ENCODE measurements around the gene SHF. TPM values are rescaled to one million over a fixed set of nuclear protein-coding genes. Genes with fewer than 3 reads are reported as not detected.
"Not testable (repeated sequence)": the region's sequence is repeated elsewhere in the genome, so short reads cannot be mapped to it uniquely, and the experiment has no call there.

Gene SHF, protein sequence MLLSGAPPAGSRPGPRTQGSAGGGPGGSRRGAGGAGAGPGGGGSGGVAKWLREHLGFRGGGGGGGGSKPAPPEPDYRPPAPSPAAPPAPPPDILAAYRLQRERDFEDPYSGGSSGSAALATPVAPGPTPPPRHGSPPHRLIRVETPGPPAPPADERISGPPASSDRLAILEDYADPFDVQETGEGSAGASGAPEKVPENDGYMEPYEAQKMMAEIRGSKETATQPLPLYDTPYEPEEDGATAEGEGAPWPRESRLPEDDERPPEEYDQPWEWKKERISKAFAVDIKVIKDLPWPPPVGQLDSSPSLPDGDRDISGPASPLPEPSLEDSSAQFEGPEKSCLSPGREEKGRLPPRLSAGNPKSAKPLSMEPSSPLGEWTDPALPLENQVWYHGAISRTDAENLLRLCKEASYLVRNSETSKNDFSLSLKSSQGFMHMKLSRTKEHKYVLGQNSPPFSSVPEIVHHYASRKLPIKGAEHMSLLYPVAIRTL
- 32.2 and 53.7 TPM in 2 replicates for total RNA-seq (ENCODE audit: low replicate concordance)

DNA sequence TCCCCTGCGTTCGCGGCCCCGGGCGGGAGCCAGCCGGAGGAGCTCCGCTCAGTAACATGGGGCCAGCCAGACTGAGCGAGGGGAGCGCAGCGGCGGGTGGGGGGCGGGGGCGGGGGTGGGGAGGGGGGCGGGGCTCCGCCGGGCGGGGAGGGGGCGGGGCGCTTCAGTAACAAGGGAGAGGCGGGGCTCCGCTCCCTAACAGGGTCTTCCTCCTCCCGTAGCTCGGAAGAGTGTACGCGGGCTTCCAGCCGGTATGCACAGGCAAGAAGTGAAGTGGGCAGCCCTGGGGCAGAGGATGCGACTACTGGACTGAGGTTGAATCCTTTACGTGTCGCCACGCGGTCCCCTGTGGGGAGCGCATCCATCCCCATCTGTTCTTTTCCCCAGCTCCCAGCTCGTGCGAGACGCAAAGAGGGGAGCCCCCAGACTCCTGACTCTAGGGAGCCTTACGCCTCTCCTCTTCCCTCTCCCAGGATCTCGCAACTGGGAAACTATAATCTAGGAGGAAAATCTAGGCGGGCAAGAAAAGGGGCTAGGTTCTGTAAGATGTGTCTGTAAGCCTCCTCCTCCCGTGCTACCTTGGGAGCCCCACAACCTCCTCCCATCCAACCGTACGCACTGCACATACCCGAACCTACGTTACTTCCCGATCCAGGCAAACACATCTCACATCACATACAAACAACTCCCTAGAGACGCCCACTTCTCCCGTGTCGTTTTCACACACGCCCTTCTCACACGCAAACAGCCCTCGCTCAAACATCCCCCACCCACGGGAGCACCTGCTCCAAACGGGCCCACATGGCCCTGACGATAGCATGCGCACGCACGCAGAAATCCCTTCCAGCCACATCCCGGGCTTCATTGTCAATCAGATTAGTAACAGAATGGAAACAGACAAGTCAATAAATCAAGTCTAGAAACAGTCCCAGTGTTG lies at the start of gene SHF:
Gene SHF, minus strand, starts transcription at position 73 of the 937 bp plus-strand sequence. Its CDS starts 15 bp downstream, at position 58.
- TF ChIP-seq EZH2 (IDR thresholded peaks at IDR 0.05): no peak
- DNase-seq (ENCODE audit: low spot score): peak; percentile 95
- no peak within 1 kb of the TSS for H3K27ac ChIP-seq
- Mint-ChIP-seq H3K4me3 (peak within 1 kb of the TSS; percentile 99), H3K4me1 (peaks cover 40% of the 10 kb centered on the region), H3K27me3 (ENCODE audit: insufficient read depth, low read depth) (peaks cover 13% of the 10 kb centered on the region), H3K27ac (peak within 1 kb of the TSS; percentile 98), H3K9me3 (no peaks in the 10 kb centered on the region), H3K36me3 (peaks cover 6% of the 10 kb centered on the region)
- H2AFZ ChIP-seq (replicated peaks): peak within 1 kb of the TSS; percentile 99
- peak within 1 kb of the TSS; percentile 87 for H3K4me2 ChIP-seq
- H3K9me3 ChIP-seq (ENCODE audit: low read depth): no peaks in the 10 kb centered on the region
- H3K36me3 ChIP-seq: no peaks in the 10 kb centered on the region
- H3K27me3 ChIP-seq: peaks cover 32% of the 10 kb centered on the region
- peaks cover 9% of the 10 kb centered on the region for H3F3A ChIP-seq (ENCODE audit: low read depth)
- H3K4me3 ChIP-seq: peak within 1 kb of the TSS; percentile 66
- peaks cover 39% of the 10 kb centered on the region for H4K20me1 ChIP-seq (ENCODE audit: low read depth)
- H3K79me2 ChIP-seq (ENCODE audit: low read depth): peaks cover 43% of the 10 kb centered on the region
- peaks cover 36% of the 10 kb centered on the region for H3K4me1 ChIP-seq
- peak within 1 kb of the TSS; percentile 41 for H3K9ac ChIP-seq

DNA sequence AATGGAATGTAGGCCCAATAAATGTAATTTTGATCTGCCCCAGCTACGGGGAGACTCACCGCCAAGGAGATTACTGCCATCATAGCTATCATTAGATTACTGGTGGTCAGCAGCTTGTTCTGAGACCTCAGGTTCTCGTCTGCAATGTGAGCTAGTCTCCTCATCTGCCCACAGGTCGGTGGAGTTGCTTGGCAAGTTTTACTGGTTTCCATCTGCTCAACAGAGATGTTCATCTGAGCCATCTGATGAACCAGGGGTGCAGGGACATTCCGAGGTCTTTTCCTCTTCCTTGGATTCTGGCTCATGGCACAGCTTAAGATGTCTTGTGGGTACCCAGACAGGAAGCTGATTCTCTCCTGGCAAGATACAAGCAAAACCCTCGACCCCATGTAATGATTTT lies 49.0 kb upstream of the SHF start:
- H3K36me3 ChIP-seq; H3K4me2 ChIP-seq; H3K36me3 Mint-ChIP-seq; H3K4me1 ChIP-seq; H3K27me3 Mint-ChIP-seq (ENCODE audit: insufficient read depth, low read depth); H3K79me2 ChIP-seq (ENCODE audit: low read depth); H3K9me3 ChIP-seq (ENCODE audit: low read depth); H3K4me3 Mint-ChIP-seq; H3K27me3 ChIP-seq; H2AFZ ChIP-seq (replicated peaks); H4K20me1 ChIP-seq (ENCODE audit: low read depth); H3K4me1 Mint-ChIP-seq; H3K27ac ChIP-seq; H3K9ac ChIP-seq; H3F3A ChIP-seq (ENCODE audit: low read depth); H3K27ac Mint-ChIP-seq; DNase-seq (ENCODE audit: low spot score); H3K4me3 ChIP-seq: not testable (repeated sequence)
- H3K9me3 Mint-ChIP-seq: peaks cover 42% of the 10 kb centered on the region

DNA sequence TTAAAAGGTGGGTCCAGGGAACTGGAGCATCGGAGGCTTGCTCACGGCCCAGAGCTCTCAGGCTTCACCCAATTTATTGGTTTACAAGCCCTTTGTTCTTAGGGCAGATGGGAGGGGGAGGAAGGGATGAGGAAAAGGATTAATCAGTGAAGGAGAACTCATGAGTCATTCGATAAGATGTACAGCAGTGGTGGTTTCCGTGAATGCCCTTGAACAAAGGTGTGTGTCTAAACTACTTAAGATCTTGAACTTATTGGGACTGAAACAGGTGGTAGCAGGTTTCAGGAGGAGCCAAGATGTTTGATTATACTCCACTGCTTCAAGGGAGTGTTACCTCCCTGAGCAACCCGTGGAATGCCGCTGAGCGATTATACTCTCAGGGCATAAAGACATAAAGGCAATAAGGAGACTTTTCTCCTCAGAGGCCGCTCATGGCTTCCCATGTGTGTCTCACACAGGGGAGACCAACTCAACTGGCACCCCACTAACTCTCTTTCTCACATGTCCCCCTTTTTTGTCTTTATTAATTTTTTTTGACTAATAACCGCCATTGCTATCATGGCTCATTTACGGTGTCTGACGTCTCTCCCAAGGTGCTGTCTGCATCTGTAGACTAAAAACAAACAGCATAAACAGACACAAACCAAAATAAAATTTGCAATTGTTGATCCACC lies 46.9 kb upstream of the SHF start:
- H3K27me3 Mint-ChIP-seq (ENCODE audit: insufficient read depth, low read depth): peaks cover 10% of the 10 kb centered on the region
- Histone ChIP-seq H4K20me1 (ENCODE audit: low read depth) (no peaks in the 10 kb centered on the region), H3K4me2 (no peak overlapping the region), H3K27me3 (no peaks in the 10 kb centered on the region), H3K79me2 (ENCODE audit: low read depth) (no peaks in the 10 kb centered on the region), H3K4me1 (no peaks in the 10 kb centered on the region), H3K27ac (no peak overlapping the region), H3K4me3 (no peak overlapping the region), H3K9ac (no peak overlapping the region), H3F3A (ENCODE audit: low read depth) (no peaks in the 10 kb centered on the region), H3K9me3 (ENCODE audit: low read depth) (no peaks in the 10 kb centered on the region), H3K36me3 (no peaks in the 10 kb centered on the region), H2AFZ (replicated peaks) (no peak overlapping the region)
- peaks cover 27% of the 10 kb centered on the region for H3K9me3 Mint-ChIP-seq
- no peaks in the 10 kb centered on the region for H3K4me1 Mint-ChIP-seq
- no peak for DNase-seq (ENCODE audit: low spot score)
- H3K27ac Mint-ChIP-seq: no peak overlapping the region
- TF ChIP-seq EZH2phosphoT487 (IDR thresholded peaks at IDR 0.05) (no peak), EZH2 (IDR thresholded peaks at IDR 0.05) (no peak)
- TF ChIP-seq, protein P1, sequence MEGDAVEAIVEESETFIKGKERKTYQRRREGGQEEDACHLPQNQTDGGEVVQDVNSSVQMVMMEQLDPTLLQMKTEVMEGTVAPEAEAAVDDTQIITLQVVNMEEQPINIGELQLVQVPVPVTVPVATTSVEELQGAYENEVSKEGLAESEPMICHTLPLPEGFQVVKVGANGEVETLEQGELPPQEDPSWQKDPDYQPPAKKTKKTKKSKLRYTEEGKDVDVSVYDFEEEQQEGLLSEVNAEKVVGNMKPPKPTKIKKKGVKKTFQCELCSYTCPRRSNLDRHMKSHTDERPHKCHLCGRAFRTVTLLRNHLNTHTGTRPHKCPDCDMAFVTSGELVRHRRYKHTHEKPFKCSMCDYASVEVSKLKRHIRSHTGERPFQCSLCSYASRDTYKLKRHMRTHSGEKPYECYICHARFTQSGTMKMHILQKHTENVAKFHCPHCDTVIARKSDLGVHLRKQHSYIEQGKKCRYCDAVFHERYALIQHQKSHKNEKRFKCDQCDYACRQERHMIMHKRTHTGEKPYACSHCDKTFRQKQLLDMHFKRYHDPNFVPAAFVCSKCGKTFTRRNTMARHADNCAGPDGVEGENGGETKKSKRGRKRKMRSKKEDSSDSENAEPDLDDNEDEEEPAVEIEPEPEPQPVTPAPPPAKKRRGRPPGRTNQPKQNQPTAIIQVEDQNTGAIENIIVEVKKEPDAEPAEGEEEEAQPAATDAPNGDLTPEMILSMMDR (IDR thresholded peaks at IDR 0.05): no peak
- no peaks in the 10 kb centered on the region for H3K36me3 Mint-ChIP-seq
- H3K4me3 Mint-ChIP-seq: no peak overlapping the region
